H9 (cell line): ENCODE measurements around the gene STBD1. TPM values are rescaled to one million over a fixed set of nuclear protein-coding genes. Genes with fewer than 3 reads are reported as not detected.

Source experiments
- DNase-seq: peaks from one replicate; pipeline ENCODE4 v3.0.0-alpha.2; 2017
- H2AFZ ChIP-seq: one replicate; pipeline ENCODE4 v1.6.1; 2013; ENCODE audit warnings: mild to moderate bottlenecking, low read length, control low read depth, moderate library complexity
- H2AK5ac ChIP-seq: 2 replicates; pipeline ENCODE4 v1.6.1; 2013; ENCODE audit warnings: low read length, control low read depth, mixed read lengths; ENCODE audit not compliant: insufficient read length
- H2BK120ac ChIP-seq: one replicate; pipeline ENCODE4 v1.6.1; 2013; ENCODE audit warnings: low read depth, mild to moderate bottlenecking, low read length, control low read depth, inconsistent platforms; ENCODE audit not compliant: poor library complexity, severe bottlenecking
- H2BK12ac ChIP-seq: 2 replicates; pipeline ENCODE4 v1.6.1; 2013; ENCODE audit warnings: low read length, control low read depth, mixed read lengths, low read depth; ENCODE audit not compliant: insufficient read length
- H2BK15ac ChIP-seq: 2 replicates; pipeline ENCODE4 v1.6.1; 2013; ENCODE audit warnings: low read depth, low read length, control low read depth
- H2BK20ac ChIP-seq: one replicate; pipeline ENCODE4 v1.6.1; 2013; ENCODE audit warnings: low read depth, mild to moderate bottlenecking, low read length, control low read depth, inconsistent platforms; ENCODE audit not compliant: poor library complexity, severe bottlenecking
- H2BK5ac ChIP-seq: 2 replicates; pipeline ENCODE4 v1.6.1; 2013; ENCODE audit warnings: low read length, control low read depth, mixed read lengths; ENCODE audit not compliant: insufficient read length
- H3K14ac ChIP-seq: 2 replicates; pipeline ENCODE4 v1.6.1; 2013; ENCODE audit warnings: low read length, control low read depth; ENCODE audit not compliant: insufficient read depth
- H3K18ac ChIP-seq: 2 replicates; pipeline ENCODE4 v1.6.1; 2013; ENCODE audit warnings: low read depth, mild to moderate bottlenecking, mixed read lengths, low read length, control low read depth; ENCODE audit not compliant: insufficient read length
- H3K23ac ChIP-seq: 2 replicates; pipeline ENCODE4 v1.6.1; 2013; ENCODE audit warnings: low read length, control low read depth, mixed read lengths, low read depth; ENCODE audit not compliant: insufficient read length
- H3K23me2 ChIP-seq: 2 replicates; pipeline ENCODE4 v1.6.1; 2013; ENCODE audit warnings: low read depth, mild to moderate bottlenecking, mixed read lengths, low read length, control low read depth; ENCODE audit not compliant: insufficient read length, poor library complexity, severe bottlenecking
- H3K27ac ChIP-seq: 2 replicates; pipeline ENCODE4 v1.5.1; 2013; ENCODE audit warnings: low read length, control low read depth, mixed read lengths, low read depth; ENCODE audit not compliant: insufficient read length
- H3K27me3 ChIP-seq: 2 replicates; pipeline ENCODE4 v1.6.1; 2013; ENCODE audit warnings: low read length, control low read depth, inconsistent platforms; ENCODE audit not compliant: insufficient read depth
- H3K4ac ChIP-seq: 2 replicates; pipeline ENCODE4 v1.6.1; 2013; ENCODE audit warnings: low read depth, mild to moderate bottlenecking, control low read depth, inconsistent platforms, low read length, moderate library complexity
- H3K4me1 ChIP-seq: 2 replicates; pipeline ENCODE4 v1.6.1; 2013; ENCODE audit warnings: low read length, control low read depth, inconsistent platforms; ENCODE audit not compliant: insufficient read depth
- H3K4me2 ChIP-seq: 2 replicates; pipeline ENCODE4 v1.6.1; 2013; ENCODE audit warnings: low read length, control low read depth, mixed read lengths; ENCODE audit not compliant: insufficient read length, insufficient read depth
- H3K56ac ChIP-seq: 2 replicates; pipeline ENCODE4 v1.6.1; 2013; ENCODE audit warnings: low read depth, mild to moderate bottlenecking, mixed read lengths, low read length, control low read depth; ENCODE audit not compliant: insufficient read length
- H3K79me1 ChIP-seq: 2 replicates; pipeline ENCODE4 v1.6.1; 2013; ENCODE audit warnings: low read depth, mild to moderate bottlenecking, moderate library complexity, low read length, control low read depth, inconsistent platforms; ENCODE audit not compliant: insufficient read depth, poor library complexity, severe bottlenecking
- H3K79me2 ChIP-seq: 2 replicates; pipeline ENCODE4 v1.6.1; 2013; ENCODE audit warnings: low read length, control low read depth, inconsistent platforms; ENCODE audit not compliant: insufficient read depth
- H3K9ac ChIP-seq: 2 replicates; pipeline ENCODE4 v1.6.1; 2013; ENCODE audit warnings: low read length, control low read depth, mixed read lengths; ENCODE audit not compliant: insufficient read length; ENCODE audit errors: extremely low read depth
- H3K9me3 ChIP-seq: one replicate; pipeline ENCODE4 v1.6.1; 2013; ENCODE audit warnings: low read depth, low read length, inconsistent platforms; ENCODE audit not compliant: control insufficient read depth
- H3T11ph ChIP-seq: one replicate; pipeline ENCODE4 v1.6.1; 2013; ENCODE audit warnings: mild to moderate bottlenecking, low read length, control low read depth, inconsistent platforms
- H4K20me1 ChIP-seq: one replicate; pipeline ENCODE4 v1.6.1; 2013; ENCODE audit not compliant: control insufficient read depth, insufficient read length, insufficient read depth
- H4K5ac ChIP-seq: 2 replicates; pipeline ENCODE4 v1.6.1; 2013; ENCODE audit warnings: low read depth, mild to moderate bottlenecking, mixed read lengths, low read length, control low read depth; ENCODE audit not compliant: insufficient read length
- H4K8ac ChIP-seq: replicated peaks from 2 replicates; pipeline ENCODE4 v1.6.1; 2013; ENCODE audit warnings: low read length, control low read depth, mixed read lengths, low read depth; ENCODE audit not compliant: insufficient read length
- H4K91ac ChIP-seq: 2 replicates; pipeline ENCODE4 v1.6.1; 2013; ENCODE audit warnings: low read depth, mild to moderate bottlenecking, moderate library complexity, mixed read lengths, low read length, control low read depth; ENCODE audit not compliant: insufficient read length
- H3K27ac Mint-ChIP-seq, 3 experiments: 2 replicates in 2 of 3; 3 replicates in 1 of 3; pipeline ENCODE4 v1.8.0; 2020 to 2021; ENCODE audit warnings: mixed read lengths in 3 of 3, mild to moderate bottlenecking in 1 of 3, moderate library complexity in 1 of 3
- H3K27me3 Mint-ChIP-seq: 2 replicates; pipeline ENCODE4 v1.8.0; 2021; ENCODE audit warnings: low read depth, mild to moderate bottlenecking, moderate library complexity, mixed read lengths
- H3K36me3 Mint-ChIP-seq, 3 experiments: 2 replicates in 2 of 3; 3 replicates in 1 of 3; pipeline ENCODE4 v1.8.0; 2020 to 2021; ENCODE audit warnings: low read depth in 3 of 3, mixed read lengths in 3 of 3; ENCODE audit not compliant: insufficient read depth in 1 of 3
- H3K4me1 Mint-ChIP-seq, 2 experiments: 2 replicates each; pipeline ENCODE4 v1.8.0; 2020; ENCODE audit warnings: mixed read lengths in 2 of 2
- H3K4me3 Mint-ChIP-seq, 2 experiments: 2 replicates in 1 of 2; 3 replicates in 1 of 2; pipeline ENCODE4 v1.8.0; 2020 to 2021; ENCODE audit warnings: mild to moderate bottlenecking in 2 of 2, mixed read lengths in 2 of 2, moderate library complexity in 1 of 2
- H3K9me3 Mint-ChIP-seq, 2 experiments: 2 replicates in 1 of 2; 3 replicates in 1 of 2; pipeline ENCODE4 v1.8.0; 2020; ENCODE audit warnings: mild to moderate bottlenecking in 2 of 2, mixed read lengths in 2 of 2, moderate library complexity in 1 of 2
- WGBS: extraction: QIAGEN DNeasy Blood & Tissue Kit; methylation state at CpG from one replicate; pipeline ENCODE4 v1.1.7; 2013; ENCODE audit warnings: missing lambda C conversion rate, low lambda C conversion rate, mixed read lengths; ENCODE audit not compliant: insufficient read length; ENCODE audit errors: extremely low coverage; 5-methylcytosine and 5-hydroxymethylcytosine counted together
- total RNA-seq: library from RNA; stranded (reverse); gene quantifications from 2 replicates; pipeline ENCODE4 v1.2.1, GENCODE V29; 2021
- TF ChIP-seq, protein P1 (sequence below): fragments of 200-600 bp; sonication (generic); conservative IDR thresholded peaks from 3 replicates; pipeline ENCODE4 v1.8.0; 2021; ENCODE audit warnings: antibody characterized with exemption, mild to moderate bottlenecking

STBD1 gene
- total RNA-seq, 1 experiment from 2014 or later, result 1.1 TPM

DNA sequence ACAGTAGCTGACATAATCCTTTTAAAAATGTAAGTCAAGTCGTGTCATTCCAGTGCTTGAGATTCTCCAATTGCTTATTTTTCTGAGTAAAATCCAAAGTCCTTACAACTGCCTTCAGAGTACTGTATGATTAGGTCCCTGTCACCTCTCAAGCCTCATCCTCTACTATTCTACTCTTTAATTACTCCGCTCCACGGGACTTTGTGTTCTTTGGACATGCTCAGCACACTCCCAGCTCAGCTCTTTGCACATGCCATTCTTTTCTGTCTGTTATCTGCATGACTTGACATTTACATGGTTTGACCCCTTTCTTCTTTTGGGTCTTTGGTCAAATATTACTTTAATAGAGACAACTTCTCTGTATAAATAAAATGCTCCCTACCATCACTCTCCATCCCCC, 39.9 kb upstream of the STBD1 start:
- H2AFZ ChIP-seq, result no peak overlapping the region
- no peak overlapping the region for H3K4me3 Mint-ChIP-seq
- H2BK20ac ChIP-seq, result no peak overlapping the region
- H3K4me1 ChIP-seq, result no peaks in the 10 kb centered on the region; the same call in 1 of the 2 replicates
- no peaks in the 10 kb centered on the region for H3K79me2 ChIP-seq
- H3K79me1 ChIP-seq, result no peaks in the 10 kb centered on the region
- H3K27ac Mint-ChIP-seq, result no peak overlapping the region
- no peak overlapping the region for H2BK120ac ChIP-seq
- no peak overlapping the region for H2BK5ac ChIP-seq
- H4K5ac ChIP-seq, result no peak overlapping the region
- H3K4ac ChIP-seq, result no peak overlapping the region
- H3K14ac ChIP-seq, result no peak overlapping the region
- H3K9me3 Mint-ChIP-seq, result no peaks in the 10 kb centered on the region; a peak in 1 of 5 replicates
- no peak overlapping the region for H4K91ac ChIP-seq
- no peak for DNase-seq
- H4K8ac ChIP-seq, result no peak overlapping the region
- no peak overlapping the region for H2AK5ac ChIP-seq
- peaks cover 0 to 4% of the 10 kb centered on the region in 2 experiments; a peak in 2 of 4 replicates for H3K4me1 Mint-ChIP-seq
- H2BK15ac ChIP-seq, result no peak overlapping the region
- H3K27me3 ChIP-seq, result no peaks in the 10 kb centered on the region
- TF ChIP-seq, protein P1, sequence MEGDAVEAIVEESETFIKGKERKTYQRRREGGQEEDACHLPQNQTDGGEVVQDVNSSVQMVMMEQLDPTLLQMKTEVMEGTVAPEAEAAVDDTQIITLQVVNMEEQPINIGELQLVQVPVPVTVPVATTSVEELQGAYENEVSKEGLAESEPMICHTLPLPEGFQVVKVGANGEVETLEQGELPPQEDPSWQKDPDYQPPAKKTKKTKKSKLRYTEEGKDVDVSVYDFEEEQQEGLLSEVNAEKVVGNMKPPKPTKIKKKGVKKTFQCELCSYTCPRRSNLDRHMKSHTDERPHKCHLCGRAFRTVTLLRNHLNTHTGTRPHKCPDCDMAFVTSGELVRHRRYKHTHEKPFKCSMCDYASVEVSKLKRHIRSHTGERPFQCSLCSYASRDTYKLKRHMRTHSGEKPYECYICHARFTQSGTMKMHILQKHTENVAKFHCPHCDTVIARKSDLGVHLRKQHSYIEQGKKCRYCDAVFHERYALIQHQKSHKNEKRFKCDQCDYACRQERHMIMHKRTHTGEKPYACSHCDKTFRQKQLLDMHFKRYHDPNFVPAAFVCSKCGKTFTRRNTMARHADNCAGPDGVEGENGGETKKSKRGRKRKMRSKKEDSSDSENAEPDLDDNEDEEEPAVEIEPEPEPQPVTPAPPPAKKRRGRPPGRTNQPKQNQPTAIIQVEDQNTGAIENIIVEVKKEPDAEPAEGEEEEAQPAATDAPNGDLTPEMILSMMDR, result no peak
- H3K36me3 Mint-ChIP-seq, result peaks cover 0 to 6% (median 0%) of the 10 kb centered on the region in 3 experiments; a peak in 1 of 7 replicates
- no peak overlapping the region for H3K27ac ChIP-seq
- H3K27me3 Mint-ChIP-seq, result no peaks in the 10 kb centered on the region
- H3K23me2 ChIP-seq, result no peaks in the 10 kb centered on the region
- no peak overlapping the region for H3T11ph ChIP-seq
- H4K20me1 ChIP-seq, result no peaks in the 10 kb centered on the region
- H3K9me3 ChIP-seq, result no peaks in the 10 kb centered on the region
- no peak overlapping the region for H3K18ac ChIP-seq
- no CpG with 5 or more reads among the region's 3 CpGs for WGBS
- H3K9ac ChIP-seq, result no peak overlapping the region
- no peak overlapping the region for H3K56ac ChIP-seq
- no peak overlapping the region for H3K4me2 ChIP-seq
- H3K23ac ChIP-seq, result no peak overlapping the region
- no peak overlapping the region for H2BK12ac ChIP-seq
